Coronary artery (tissue), 2 donors: ENCODE results near the gene RAPGEF4.

ENCODE experiments used
- DNase-seq: peaks from one replicate; pipeline ENCODE4 v3.0.0-alpha.2; 2017; ENCODE audit warnings: low spot score
- H3K27ac ChIP-seq, 2 donors: fragments of 200-600 bp; sonication (generic); one replicate each; pipeline ENCODE4 v1.5.1; 2016 to 2019
- H3K4me3 ChIP-seq: fragments of 200-600 bp; sonication (generic); 2 replicates; pipeline ENCODE4 v1.5.1; 2016; ENCODE audit warnings: mild to moderate bottlenecking, moderate library complexity
- TF ChIP-seq, protein P1 (sequence below): fragments of 200-600 bp; sonication (generic); IDR thresholded peaks from one replicate; pipeline ENCODE4 v1.5.1; 2019; ENCODE audit warnings: antibody characterized with exemption

RAPGEF4 gene

DNA sequence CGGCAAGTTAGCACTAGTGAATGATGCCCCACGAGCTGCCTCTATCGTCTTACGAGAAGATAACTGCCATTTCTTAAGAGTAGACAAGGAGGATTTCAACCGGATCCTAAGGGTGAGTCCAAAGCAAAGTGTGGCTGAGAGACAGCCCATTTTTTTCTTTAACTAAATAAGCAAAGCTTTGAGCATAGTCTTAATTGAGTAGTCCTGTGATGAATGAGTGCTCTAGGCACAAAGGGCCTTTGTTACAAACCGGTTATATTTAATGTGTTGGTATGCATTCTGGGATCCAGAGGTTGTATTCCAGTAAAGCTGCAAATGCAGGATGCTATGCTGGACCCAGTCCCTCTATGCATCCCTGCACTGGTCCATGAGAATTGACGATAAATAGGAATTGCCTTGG, 253.1 kb downstream of the RAPGEF4 start:
- DNase-seq, result no peak
- Histone ChIP-seq H3K27ac (no peak overlapping the region), H3K4me3 (no peak overlapping the region)
- TF ChIP-seq, protein P1, sequence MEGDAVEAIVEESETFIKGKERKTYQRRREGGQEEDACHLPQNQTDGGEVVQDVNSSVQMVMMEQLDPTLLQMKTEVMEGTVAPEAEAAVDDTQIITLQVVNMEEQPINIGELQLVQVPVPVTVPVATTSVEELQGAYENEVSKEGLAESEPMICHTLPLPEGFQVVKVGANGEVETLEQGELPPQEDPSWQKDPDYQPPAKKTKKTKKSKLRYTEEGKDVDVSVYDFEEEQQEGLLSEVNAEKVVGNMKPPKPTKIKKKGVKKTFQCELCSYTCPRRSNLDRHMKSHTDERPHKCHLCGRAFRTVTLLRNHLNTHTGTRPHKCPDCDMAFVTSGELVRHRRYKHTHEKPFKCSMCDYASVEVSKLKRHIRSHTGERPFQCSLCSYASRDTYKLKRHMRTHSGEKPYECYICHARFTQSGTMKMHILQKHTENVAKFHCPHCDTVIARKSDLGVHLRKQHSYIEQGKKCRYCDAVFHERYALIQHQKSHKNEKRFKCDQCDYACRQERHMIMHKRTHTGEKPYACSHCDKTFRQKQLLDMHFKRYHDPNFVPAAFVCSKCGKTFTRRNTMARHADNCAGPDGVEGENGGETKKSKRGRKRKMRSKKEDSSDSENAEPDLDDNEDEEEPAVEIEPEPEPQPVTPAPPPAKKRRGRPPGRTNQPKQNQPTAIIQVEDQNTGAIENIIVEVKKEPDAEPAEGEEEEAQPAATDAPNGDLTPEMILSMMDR, result no peak

- H3K27ac ChIP-seq, result no peak overlapping the region
- no peak overlapping the region for H3K4me3 ChIP-seq
- DNase-seq, result no peak
- TF ChIP-seq, protein P1, result no peak
These were observed 255.4 kb downstream of the RAPGEF4 start for GRCh38 chr2:172991031-172991430.

- TF ChIP-seq, protein P1, result no peak
- DNase-seq, result no peak
- H3K27ac ChIP-seq, result no peak overlapping the region
- H3K4me3 ChIP-seq, result no peak overlapping the region
These were observed 257.5 kb downstream of the RAPGEF4 start for GRCh38 chr2:172993139-172993538.

- no peak for DNase-seq
- TF ChIP-seq, protein P1, result no peak
- Histone ChIP-seq H3K4me3 (no peak overlapping the region), H3K27ac (no peak overlapping the region)
These were observed 258.5 kb downstream of the RAPGEF4 start for GRCh38 chr2:172993931-172994717.

DNA sequence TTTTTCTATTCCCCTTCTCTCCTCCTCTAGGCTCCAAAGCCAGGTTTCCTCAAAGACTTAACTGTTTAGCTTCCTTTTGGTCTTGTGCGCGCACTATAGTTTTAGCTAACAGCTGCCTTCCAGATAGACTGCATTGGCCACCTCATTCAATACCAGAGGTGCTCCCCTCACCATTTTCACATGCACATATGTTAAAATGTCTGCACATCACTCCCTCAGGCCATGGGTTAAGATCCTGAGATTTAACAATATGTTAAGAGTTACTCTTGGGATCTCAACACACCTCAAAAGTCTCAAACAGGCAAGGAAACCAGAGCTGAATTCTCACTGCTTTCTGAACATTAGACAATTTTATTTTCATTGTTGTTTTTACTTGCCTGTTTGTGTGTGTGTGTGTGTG, 259.2 kb downstream of the RAPGEF4 start:
- Histone ChIP-seq H3K4me3 (no peak overlapping the region), H3K27ac (no peak overlapping the region)
- TF ChIP-seq, protein P1, result no peak
- DNase-seq, result no peak

DNA sequence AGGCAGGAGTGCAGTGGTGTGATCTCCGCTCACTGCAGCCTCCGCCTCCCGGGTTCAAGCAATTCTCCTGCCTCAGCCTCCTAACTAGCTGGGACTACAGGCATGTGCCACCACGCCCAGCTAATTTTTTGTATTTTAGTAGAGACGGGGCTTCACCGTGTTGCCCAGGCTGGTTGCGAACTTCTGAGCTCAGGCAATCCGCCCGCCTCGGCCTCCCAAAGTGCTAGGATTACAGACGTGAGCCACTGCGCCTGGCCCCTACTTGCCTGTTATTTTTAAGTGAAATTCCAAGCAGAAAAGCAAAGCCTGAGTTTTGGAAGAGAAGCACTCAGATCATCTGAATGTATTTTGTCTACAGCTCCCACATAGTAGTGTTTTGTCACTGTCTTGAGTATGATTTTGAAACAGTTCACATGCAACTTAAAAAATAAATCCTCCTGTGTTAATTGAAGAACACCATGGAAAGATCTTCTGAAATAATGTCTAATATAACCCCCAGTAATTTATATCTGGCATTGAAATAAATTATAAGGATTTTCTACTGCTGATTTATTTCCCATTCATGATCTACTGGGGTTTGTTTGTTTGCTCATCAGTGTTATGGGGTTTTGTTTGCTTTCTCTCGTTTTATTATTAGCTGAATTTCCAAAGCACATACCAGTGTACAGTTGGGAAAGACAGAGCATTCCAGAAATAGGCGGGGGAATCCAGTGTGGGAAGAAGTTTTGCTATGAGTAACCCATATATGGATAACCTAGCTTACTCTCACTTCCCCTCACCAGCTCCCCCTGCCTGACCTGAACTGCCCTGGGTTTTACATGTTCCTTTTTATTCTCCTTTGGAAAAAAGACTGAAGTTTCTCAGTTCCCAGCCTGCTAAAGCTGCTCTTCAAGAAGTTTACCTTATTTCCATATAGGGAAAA, 259.9 kb downstream of the RAPGEF4 start:
- DNase-seq, result no peak
- H3K27ac ChIP-seq, result peak overlapping the region; percentile 12 to 30
- TF ChIP-seq, protein P1, result no peak
- H3K4me3 ChIP-seq, result no peak overlapping the region
